ENCODE measurements around the gene THEM5.

The THEM5 gene

GRCh38 chr1:151800830-151801229 is 52.7 kb downstream of the THEM5 start:
- no peak for DNase-seq (ENCODE audit: low read depth)

DNA sequence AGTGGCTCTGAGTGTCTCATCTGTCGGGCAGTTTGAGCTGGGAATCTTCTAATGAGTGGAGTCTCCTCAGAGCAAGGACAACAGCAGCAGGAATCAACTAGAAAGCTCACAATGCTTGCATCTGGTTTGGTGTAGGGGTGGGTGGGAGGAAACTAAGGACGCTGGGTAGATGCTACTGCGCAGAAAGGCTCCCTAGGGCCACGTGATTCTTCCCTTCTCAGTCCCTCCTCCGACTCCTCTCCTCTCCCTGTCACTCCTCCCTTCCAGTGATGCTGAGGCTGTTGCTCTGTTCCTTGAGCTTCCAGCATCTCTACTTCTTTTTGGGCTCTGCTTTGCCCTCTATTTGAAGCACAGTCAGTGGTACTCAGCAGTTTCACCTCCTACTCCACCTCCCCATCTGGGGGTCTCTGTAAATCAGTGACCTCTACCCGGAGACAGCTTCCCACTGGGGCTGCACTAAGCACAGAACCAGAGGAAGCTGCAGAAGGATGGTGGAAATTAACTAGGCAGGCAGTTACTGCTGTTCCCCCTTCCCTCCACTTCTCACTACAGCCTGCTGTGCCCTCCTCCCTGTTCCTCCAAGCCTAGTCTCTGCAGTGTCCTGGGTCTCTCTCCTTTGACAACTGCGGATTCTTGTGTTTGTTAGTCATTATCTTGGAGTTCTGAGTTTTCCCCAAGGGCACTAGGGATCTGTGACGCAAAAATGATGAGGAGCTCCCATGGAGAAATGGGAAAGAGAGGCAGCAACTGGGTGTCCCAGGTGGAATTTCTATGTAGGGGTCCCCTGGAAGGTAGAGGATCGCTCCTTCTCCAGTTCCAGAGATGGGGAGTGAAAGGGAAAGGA is 54.1 kb downstream of the THEM5 start:
- DNase-seq (ENCODE audit: low read depth) = no peak

- no peak for DNase-seq (ENCODE audit: low read depth)
These were observed 54.9 kb downstream of the THEM5 start for GRCh38 chr1:151798571-151798970.

Measured in HS-5 (cell line).